HepG2 (cell line): ENCODE results near the gene KIF25.

Source experiments
- EZH2 ChIP-seq: conservative IDR thresholded peaks from 2 replicates; pipeline ENCODE4 v1.6.1; 2012; ENCODE audit warnings: mild to moderate bottlenecking, low read depth, low read length, moderate library complexity
- MIXL1 ChIP-seq: IDR thresholded peaks from 2 replicates; pipeline ENCODE4 v1.6.1; 2016
- ZNF772 ChIP-seq: sonication (generic); formaldehyde crosslinking; IDR thresholded peaks from 2 replicates; pipeline ENCODE4 v1.5.0; 2020; ENCODE audit warnings: mild to moderate bottlenecking, missing genetic modification reagents

GRCh38 chr6:168011291-168011690 lies 13.8 kb downstream of the KIF25 start:
- no peak for TF ChIP-seq MIXL1 (CRISPR knock-in tag)
- TF ChIP-seq EZH2, result no peak
- no peak for TF ChIP-seq ZNF772
